ENCODE results near the gene POLRMT. TPM values are rescaled to one million over a fixed set of nuclear protein-coding genes. Genes with fewer than 3 reads are reported as not detected.

Gene POLRMT
- total and polyA plus RNA-seq, 4 donors, result 16.1 to 76.7 (median 38.4) TPM

DNA sequence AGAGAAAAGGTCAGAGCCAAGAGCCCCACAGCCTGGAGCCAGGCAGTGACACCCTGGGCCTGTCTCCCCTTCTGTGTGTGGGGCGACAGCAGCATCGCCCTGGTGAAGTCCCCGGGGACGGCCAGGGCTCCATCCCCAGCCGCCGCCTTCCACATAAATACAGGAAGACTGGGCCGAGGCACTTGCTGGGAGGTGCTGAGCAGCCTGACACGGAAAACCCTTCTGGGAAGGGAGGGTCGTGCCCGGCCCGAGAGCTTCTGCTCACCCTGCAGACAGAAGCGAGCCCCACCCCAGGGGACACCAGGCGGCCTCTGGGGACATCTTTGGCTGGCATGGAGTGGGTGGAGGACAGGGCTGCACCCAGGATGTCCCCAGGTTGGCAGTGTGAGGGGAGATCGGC lies 11.5 kb upstream of the POLRMT start:
- WGBS, 2 donors, result 81 to 94% methylated on average over 14 of the region's 14 CpGs
- no peaks in the 10 kb centered on the region for H3K9me3 ChIP-seq (ENCODE audit: control insufficient read depth in 4 of 4, insufficient read depth in 3 of 4, low read length in 3 of 4)
- H3K27ac ChIP-seq (ENCODE audit: low read depth in 1 of 2, low read length in 1 of 2), result no peak overlapping the region
- no peak for DNase-seq
- no peaks in the 10 kb centered on the region for H3K27me3 ChIP-seq (ENCODE audit: control insufficient read depth in 3 of 3, insufficient read depth in 3 of 3, low read length in 2 of 3)
- no peak overlapping the region for H3K9ac ChIP-seq (ENCODE audit: insufficient read depth in 1 of 2, low read length in 2 of 2)
- no peak for ATAC-seq (ENCODE audit: insufficient read depth, low FRiP score)
- no peaks in the 10 kb centered on the region for H3K4me1 ChIP-seq (ENCODE audit: control insufficient read depth in 5 of 5, insufficient read depth in 5 of 5, low read length in 5 of 5)
- no peak for TF ChIP-seq CTCF (IDR thresholded peaks at IDR 0.05; ENCODE audit: control extremely low read depth, extremely low read depth)
- peaks cover 0 to 49% (median 8%) of the 10 kb centered on the region in 4 donors for H3K36me3 ChIP-seq (ENCODE audit: control insufficient read depth in 4 of 4, insufficient read depth in 4 of 4, low read length in 4 of 4)
- H3K4me3 ChIP-seq, result no peak overlapping the region

GRCh38 chr19:644363-644762 lies 11.0 kb upstream of the POLRMT start:
- no peaks in the 10 kb centered on the region for H3K9me3 ChIP-seq (ENCODE audit: control insufficient read depth in 4 of 4, insufficient read depth in 3 of 4, low read length in 3 of 4)
- H3K4me3 ChIP-seq, result no peak overlapping the region
- 82 to 83% methylated on average over 28 of the region's 28 CpGs for WGBS, 2 donors
- ATAC-seq (ENCODE audit: insufficient read depth, low FRiP score) (no peak), DNase-seq (no peak)
- TF ChIP-seq CTCF (IDR thresholded peaks at IDR 0.05; ENCODE audit: control extremely low read depth, extremely low read depth), result no peak
- peaks cover 0 to 46% (median 7%) of the 10 kb centered on the region in 4 donors for H3K36me3 ChIP-seq (ENCODE audit: control insufficient read depth in 4 of 4, insufficient read depth in 4 of 4, low read length in 4 of 4)
- H3K4me1 ChIP-seq (ENCODE audit: control insufficient read depth in 5 of 5, insufficient read depth in 5 of 5, low read length in 5 of 5), result peaks cover 0 to 2% (median under 1%) of the 10 kb centered on the region in 5 donors
- no peak overlapping the region for H3K9ac ChIP-seq (ENCODE audit: insufficient read depth in 1 of 2, low read length in 2 of 2)
- no peak overlapping the region for H3K27ac ChIP-seq (ENCODE audit: low read depth in 1 of 2, low read length in 1 of 2)
- H3K27me3 ChIP-seq (ENCODE audit: control insufficient read depth in 3 of 3, insufficient read depth in 3 of 3, low read length in 2 of 3), result no peaks in the 10 kb centered on the region

GRCh38 chr19:643736-644135 lies 10.4 kb upstream of the POLRMT start:
- H3K27ac ChIP-seq (ENCODE audit: low read depth in 1 of 2, low read length in 1 of 2), result no peak overlapping the region
- peaks cover 0 to 7% (median 4%) of the 10 kb centered on the region in 5 donors for H3K4me1 ChIP-seq (ENCODE audit: control insufficient read depth in 5 of 5, insufficient read depth in 5 of 5, low read length in 5 of 5)
- TF ChIP-seq CTCF (IDR thresholded peaks at IDR 0.05; ENCODE audit: control extremely low read depth, extremely low read depth), result no peak
- no peak overlapping the region for H3K9ac ChIP-seq (ENCODE audit: insufficient read depth in 1 of 2, low read length in 2 of 2)
- H3K9me3 ChIP-seq (ENCODE audit: control insufficient read depth in 4 of 4, insufficient read depth in 3 of 4, low read length in 3 of 4), result no peaks in the 10 kb centered on the region
- ATAC-seq (ENCODE audit: insufficient read depth, low FRiP score), result no peak
- no peaks in the 10 kb centered on the region for H3K27me3 ChIP-seq (ENCODE audit: control insufficient read depth in 3 of 3, insufficient read depth in 3 of 3, low read length in 2 of 3)
- peaks cover 0 to 40% (median 3%) of the 10 kb centered on the region in 4 donors for H3K36me3 ChIP-seq (ENCODE audit: control insufficient read depth in 4 of 4, insufficient read depth in 4 of 4, low read length in 4 of 4)
- no peak for DNase-seq
- WGBS, 2 donors, result 91 to 94% methylated on average over 24 of the region's 24 CpGs
- no peak overlapping the region for H3K4me3 ChIP-seq
